T-cell (primary cell): ENCODE results near the gene GPAM. TPM values are rescaled to one million over a fixed set of nuclear protein-coding genes. Genes with fewer than 3 reads are reported as not detected.

Experiments used
- ATAC-seq, 4 experiments: fragments of 200-7000 bp in 3 of 4; fragments of 150-1000 bp in 1 of 4; cut with Tn5 transposase; replicated peaks in 1 of 4; 1 replicate in 3 of 4; 2 replicates in 1 of 4; pipeline ENCODE4 v1.10.0; 2021; ENCODE audit warnings: moderate library complexity in 3 of 4, mild to moderate bottlenecking in 2 of 4, moderate number of reproducible peaks in 1 of 4
- CTCF ChIA-PET, 2 donors: fragments of 300-600 bp; sonication (Branson Sonifier 250); formaldehyde crosslinking; loops; one replicate each; lab custom pipeline; 2022; ENCODE audit warnings: antibody characterized with exemption in 2 of 2; lab: Charles Lee
- POLR2A ChIA-PET, 2 donors: fragments of 300-600 bp; sonication (Branson Sonifier 250); formaldehyde crosslinking; loops; one replicate each; lab custom pipeline; 2022; ENCODE audit warnings: antibody characterized with exemption in 2 of 2; lab: Charles Lee
- DNase-seq, 35 experiments: peaks; one replicate each; pipeline versions ENCODE4 v3.0.0 to v3.0.0-alpha.2; 2013 to 2023
- H3K27ac ChIP-seq: one replicate; pipeline ENCODE4 v1.5.1; 2013; ENCODE audit warnings: low read length
- H3K27me3 ChIP-seq, 2 experiments: replicated peaks in 1 of 2; 1 replicate in 1 of 2; 2 replicates in 1 of 2; pipeline versions ENCODE4 v1.6.1 to v1.7.0; 2013; ENCODE audit warnings: low read length in 1 of 2, mixed read lengths in 1 of 2; ENCODE audit not compliant: control insufficient read depth in 2 of 2, insufficient read depth in 2 of 2; ENCODE audit errors: extremely low read depth in 1 of 2
- H3K36me3 ChIP-seq, 2 donors: 1 replicate in 1 of 2; 2 replicates in 1 of 2; pipeline versions ENCODE4 v1.6.1 to v1.7.0; 2013; ENCODE audit warnings: low read length in 1 of 2; ENCODE audit not compliant: control insufficient read depth in 2 of 2, insufficient read depth in 1 of 2; ENCODE audit errors: extremely low read depth in 1 of 2
- H3K4me1 ChIP-seq, 2 experiments: 1 replicate in 1 of 2; 2 replicates in 1 of 2; pipeline versions ENCODE4 v1.6.1 to v1.7.0; 2013; ENCODE audit warnings: low read length in 2 of 2, mixed read lengths in 1 of 2; ENCODE audit not compliant: insufficient read depth in 2 of 2, control insufficient read depth in 1 of 2; ENCODE audit errors: extremely low read depth in 1 of 2
- H3K4me3 ChIP-seq, 2 donors: 1 replicate in 1 of 2; 2 replicates in 1 of 2; pipeline versions ENCODE4 v1.5.1 to v1.7.0; 2013; ENCODE audit warnings: mild to moderate bottlenecking in 2 of 2, low read length in 1 of 2, moderate library complexity in 1 of 2; ENCODE audit not compliant: control insufficient read depth in 1 of 2; ENCODE audit errors: extremely low read depth in 1 of 2
- H3K9me3 ChIP-seq: 2 replicates; pipeline ENCODE4 v1.7.0; 2013
- H3K27ac Mint-ChIP-seq, 2 donors: one replicate each; pipeline ENCODE4 v1.8.0; 2020 to 2021; ENCODE audit warnings: mild to moderate bottlenecking in 2 of 2, mixed read lengths in 2 of 2
- H3K27me3 Mint-ChIP-seq, 2 donors: one replicate each; pipeline ENCODE4 v1.8.0; 2021 to 2022; ENCODE audit warnings: mixed read lengths in 2 of 2
- H3K36me3 Mint-ChIP-seq: one replicate; pipeline ENCODE4 v1.8.0; 2021; ENCODE audit warnings: mixed read lengths
- H3K4me1 Mint-ChIP-seq, 3 donors: one replicate each; pipeline ENCODE4 v1.8.0; 2020 to 2022; ENCODE audit warnings: mixed read lengths in 3 of 3, mild to moderate bottlenecking in 1 of 3
- H3K4me3 Mint-ChIP-seq, 3 donors: one replicate each; pipeline ENCODE4 v1.8.0; 2020 to 2022; ENCODE audit warnings: mild to moderate bottlenecking in 3 of 3, mixed read lengths in 3 of 3, moderate library complexity in 3 of 3
- H3K9me3 Mint-ChIP-seq, 3 donors: one replicate each; pipeline ENCODE4 v1.8.0; 2020 to 2022; ENCODE audit warnings: mixed read lengths in 3 of 3
- WGBS: methylation state at CpG from one replicate; pipeline ENCODE4 v1.1.5; 2013; ENCODE audit warnings: missing lambda C conversion rate; ENCODE audit not compliant: insufficient coverage; 5-methylcytosine and 5-hydroxymethylcytosine counted together
- total RNA-seq, 35 experiments: library from RNA in 6 of 35; stranded (reverse) in 6 of 35; fragments of 120-200 nt in 1 of 35; gene quantifications; one replicate each; pipeline versions ENCODE4 v1.2.1 to v1.2.4 and lab custom pipeline; 2013 to 2026

GPAM gene
- total RNA-seq, 5 donors from 2014 or later (not counting 1 experiment from before 2014, with no cell fraction given) = 4.4 to 8.6 (median 5.9) TPM

GRCh38 chr10:112166800-112167199, 16.8 kb downstream of the GPAM start:
- Mint-ChIP-seq H3K27ac (no peak overlapping the region), H3K36me3 (peaks cover 73% of the 10 kb centered on the region), H3K4me3 (no peak overlapping the region), H3K9me3 (no peaks in the 10 kb centered on the region), H3K4me1 (no peaks in the 10 kb centered on the region), H3K27me3 (no peaks in the 10 kb centered on the region)
- Histone ChIP-seq H3K9me3 (no peaks in the 10 kb centered on the region), H3K4me3 (no peak overlapping the region), H3K27ac (no peak overlapping the region), H3K4me1 (no peaks in the 10 kb centered on the region), H3K36me3 (peaks cover 0 to 66% of the 10 kb centered on the region in 2 donors), H3K27me3 (no peaks in the 10 kb centered on the region)
- CTCF ChIA-PET = no interaction called here
- WGBS = no CpG with 5 or more reads among the region's 3 CpGs
- POLR2A ChIA-PET = no interaction called here
- ATAC-seq (no peak), DNase-seq (no peak)

GRCh38 chr10:112161757-112162518, 21.6 kb downstream of the GPAM start:
- no peak overlapping the region for H3K27ac ChIP-seq
- ATAC-seq (no peak), DNase-seq (no peak)
- no peaks in the 10 kb centered on the region for H3K27me3 ChIP-seq
- WGBS = 100% methylated on average over 1 of the region's 4 CpGs
- Mint-ChIP-seq H3K9me3 (no peaks in the 10 kb centered on the region), H3K4me3 (no peak overlapping the region), H3K36me3 (peaks cover 70% of the 10 kb centered on the region), H3K4me1 (no peaks in the 10 kb centered on the region), H3K27me3 (no peaks in the 10 kb centered on the region), H3K27ac (no peak overlapping the region)
- H3K36me3 ChIP-seq = peaks cover 3 to 76% of the 10 kb centered on the region in 2 donors
- ChIA-PET CTCF (interaction anchor here in 1 of 2 donors (0.6 to 0.9 kb wide), 2 partner anchors 20 to 264 kb away, joined by 3 read pairs; no protein-coding TSS in a partner anchor), POLR2A (interaction anchor here in 1 of 2 donors (0.6 kb wide), 1 partner anchor 9 kb away, joined by 3 read pairs; no protein-coding TSS in a partner anchor)
- no peaks in the 10 kb centered on the region for H3K9me3 ChIP-seq
- H3K4me3 ChIP-seq = no peak overlapping the region
- no peaks in the 10 kb centered on the region for H3K4me1 ChIP-seq

- Histone ChIP-seq H3K9me3 (no peaks in the 10 kb centered on the region), H3K27ac (no peak overlapping the region), H3K36me3 (peaks cover 3 to 79% of the 10 kb centered on the region in 2 donors), H3K4me3 (no peak overlapping the region), H3K27me3 (no peaks in the 10 kb centered on the region), H3K4me1 (no peaks in the 10 kb centered on the region)
- CTCF ChIA-PET = no interaction called here
- no peaks in the 10 kb centered on the region for H3K9me3 Mint-ChIP-seq
- POLR2A ChIA-PET = no interaction called here
- H3K4me1 Mint-ChIP-seq = no peaks in the 10 kb centered on the region
- H3K36me3 Mint-ChIP-seq = peaks cover 70% of the 10 kb centered on the region
- no CpG with 5 or more reads among the region's 3 CpGs for WGBS
- H3K4me3 Mint-ChIP-seq = no peak overlapping the region
- DNase-seq (no peak), ATAC-seq (no peak)
- no peaks in the 10 kb centered on the region for H3K27me3 Mint-ChIP-seq
- no peak overlapping the region for H3K27ac Mint-ChIP-seq
Observed at GRCh38 chr10:112160834-112161233, 22.7 kb downstream of the GPAM start.

DNA sequence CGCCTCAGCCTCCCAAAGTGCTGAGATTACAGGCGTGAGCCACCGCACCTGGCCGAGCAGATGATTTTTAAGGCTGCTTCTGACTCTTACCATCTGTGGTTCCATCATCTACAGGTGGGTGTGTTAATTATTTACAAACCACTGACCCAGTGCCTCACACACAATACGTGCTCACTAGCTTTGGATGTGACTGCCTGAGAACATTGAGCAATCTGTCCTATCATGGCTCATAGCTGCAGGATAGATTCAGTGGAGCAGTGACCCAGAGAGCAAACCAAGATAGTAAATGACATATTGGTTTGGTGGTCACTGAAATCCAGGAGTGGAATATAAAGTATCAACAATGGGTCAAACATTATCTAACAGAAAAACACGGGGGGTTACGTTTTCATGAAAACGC, 24.1 kb downstream of the GPAM start:
- Mint-ChIP-seq H3K36me3 (peaks cover 73% of the 10 kb centered on the region), H3K4me3 (no peak overlapping the region), H3K4me1 (no peaks in the 10 kb centered on the region), H3K9me3 (no peaks in the 10 kb centered on the region), H3K27me3 (no peaks in the 10 kb centered on the region), H3K27ac (no peak overlapping the region)
- Histone ChIP-seq H3K4me3 (no peak overlapping the region), H3K9me3 (no peaks in the 10 kb centered on the region), H3K27ac (no peak overlapping the region), H3K27me3 (no peaks in the 10 kb centered on the region), H3K4me1 (no peaks in the 10 kb centered on the region), H3K36me3 (peaks cover 9 to 81% of the 10 kb centered on the region in 2 donors)
- DNase-seq = no peak
- ChIA-PET CTCF (no interaction called here), POLR2A (no interaction called here)
- no peak for ATAC-seq
- no CpG with 5 or more reads among the region's 8 CpGs for WGBS

- no peaks in the 10 kb centered on the region for H3K4me1 Mint-ChIP-seq
- no peaks in the 10 kb centered on the region for H3K9me3 Mint-ChIP-seq
- Histone ChIP-seq H3K4me3 (no peak overlapping the region), H3K9me3 (no peaks in the 10 kb centered on the region), H3K27ac (no peak overlapping the region), H3K4me1 (no peaks in the 10 kb centered on the region), H3K27me3 (no peaks in the 10 kb centered on the region), H3K36me3 (peaks cover 8 to 37% of the 10 kb centered on the region in 2 donors)
- peaks cover 37% of the 10 kb centered on the region for H3K36me3 Mint-ChIP-seq
- ATAC-seq = no peak
- no peaks in the 10 kb centered on the region for H3K27me3 Mint-ChIP-seq
- no peak overlapping the region for H3K27ac Mint-ChIP-seq
- DNase-seq = no peak
- POLR2A ChIA-PET = no interaction called here
- CTCF ChIA-PET = no interaction called here
- WGBS = no CpG with 5 or more reads among the region's 4 CpGs
- no peak overlapping the region for H3K4me3 Mint-ChIP-seq
Observed at GRCh38 chr10:112151524-112152039, 32.0 kb downstream of the GPAM start.

GRCh38 chr10:112148331-112148730, 35.2 kb downstream of the GPAM start:
- DNase-seq (no peak), ATAC-seq (no peak)
- no peaks in the 10 kb centered on the region for H3K9me3 Mint-ChIP-seq
- H3K4me3 Mint-ChIP-seq = no peak overlapping the region
- H3K4me1 Mint-ChIP-seq = no peaks in the 10 kb centered on the region
- Histone ChIP-seq H3K36me3 (peaks cover 0 to 9% of the 10 kb centered on the region in 2 donors), H3K27me3 (no peaks in the 10 kb centered on the region), H3K27ac (no peak overlapping the region), H3K4me3 (no peak overlapping the region), H3K9me3 (no peaks in the 10 kb centered on the region), H3K4me1 (no peaks in the 10 kb centered on the region)
- ChIA-PET CTCF (interaction anchor here in 1 of 2 donors (1.2 kb wide), 1 partner anchor 8 kb away, joined by 3 read pairs; no protein-coding TSS in a partner anchor), POLR2A (no interaction called here)
- H3K36me3 Mint-ChIP-seq = peaks cover 10% of the 10 kb centered on the region
- WGBS = 95% methylated on average over 3 of the region's 3 CpGs
- H3K27ac Mint-ChIP-seq = no peak overlapping the region
- no peaks in the 10 kb centered on the region for H3K27me3 Mint-ChIP-seq
